ENCODE measurements around the gene AAMP.
A peak's percentile ranks its signal among the peaks of the same experiment; 100 is the strongest.

AAMP gene

DNA sequence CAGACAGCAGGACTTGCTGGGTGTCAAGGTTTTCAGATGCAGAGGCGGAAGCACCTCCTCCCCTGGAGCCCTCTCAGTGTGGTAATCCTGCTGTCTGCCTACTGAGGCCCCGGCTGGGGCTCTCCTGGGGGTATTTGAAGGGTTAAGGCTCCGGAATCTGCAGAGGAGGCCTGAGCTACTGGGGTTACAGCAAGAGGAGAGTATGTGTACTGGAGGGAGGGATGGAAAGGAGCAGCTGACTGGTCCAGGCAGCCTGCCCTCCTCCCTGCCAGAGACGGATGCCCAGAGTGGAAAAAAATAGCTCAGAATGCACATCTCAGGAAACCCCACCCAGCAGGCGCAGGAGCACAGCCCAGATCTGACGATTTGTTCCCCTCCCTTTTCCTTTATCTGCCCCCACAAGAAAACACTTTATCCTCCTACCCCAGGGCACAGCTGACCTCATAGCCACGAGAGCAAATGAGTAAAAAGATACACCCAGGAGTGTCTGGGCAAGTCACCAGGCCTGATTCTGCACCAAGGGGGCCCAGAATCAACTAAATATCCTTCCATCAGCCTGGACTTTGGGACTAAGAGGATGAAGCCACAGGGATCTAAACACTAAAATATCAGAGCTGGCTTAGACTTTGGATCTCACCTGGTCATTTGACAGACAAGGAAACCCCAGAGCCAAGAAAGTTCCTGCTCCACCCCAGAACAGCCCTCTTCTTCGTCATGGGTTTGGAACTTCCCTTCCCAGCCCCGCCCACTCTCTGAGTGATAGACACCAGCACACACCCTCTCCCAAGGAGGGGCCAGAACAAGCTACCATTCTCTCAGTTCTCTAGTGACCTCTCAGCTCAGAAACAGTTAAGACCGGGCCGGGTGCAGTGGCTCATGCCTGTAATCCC, 16.9 kb upstream of the AAMP start (continued):
- TF ChIP-seq, protein P1, sequence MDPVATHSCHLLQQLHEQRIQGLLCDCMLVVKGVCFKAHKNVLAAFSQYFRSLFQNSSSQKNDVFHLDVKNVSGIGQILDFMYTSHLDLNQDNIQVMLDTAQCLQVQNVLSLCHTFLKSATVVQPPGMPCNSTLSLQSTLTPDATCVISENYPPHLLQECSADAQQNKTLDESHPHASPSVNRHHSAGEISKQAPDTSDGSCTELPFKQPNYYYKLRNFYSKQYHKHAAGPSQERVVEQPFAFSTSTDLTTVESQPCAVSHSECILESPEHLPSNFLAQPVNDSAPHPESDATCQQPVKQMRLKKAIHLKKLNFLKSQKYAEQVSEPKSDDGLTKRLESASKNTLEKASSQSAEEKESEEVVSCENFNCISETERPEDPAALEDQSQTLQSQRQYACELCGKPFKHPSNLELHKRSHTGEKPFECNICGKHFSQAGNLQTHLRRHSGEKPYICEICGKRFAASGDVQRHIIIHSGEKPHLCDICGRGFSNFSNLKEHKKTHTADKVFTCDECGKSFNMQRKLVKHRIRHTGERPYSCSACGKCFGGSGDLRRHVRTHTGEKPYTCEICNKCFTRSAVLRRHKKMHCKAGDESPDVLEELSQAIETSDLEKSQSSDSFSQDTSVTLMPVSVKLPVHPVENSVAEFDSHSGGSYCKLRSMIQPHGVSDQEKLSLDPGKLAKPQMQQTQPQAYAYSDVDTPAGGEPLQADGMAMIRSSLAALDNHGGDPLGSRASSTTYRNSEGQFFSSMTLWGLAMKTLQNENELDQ (tag by site-specific recombination; IDR thresholded peaks at IDR 0.05; ENCODE audit: low read depth) = no peak
- TF ChIP-seq, protein P2, sequence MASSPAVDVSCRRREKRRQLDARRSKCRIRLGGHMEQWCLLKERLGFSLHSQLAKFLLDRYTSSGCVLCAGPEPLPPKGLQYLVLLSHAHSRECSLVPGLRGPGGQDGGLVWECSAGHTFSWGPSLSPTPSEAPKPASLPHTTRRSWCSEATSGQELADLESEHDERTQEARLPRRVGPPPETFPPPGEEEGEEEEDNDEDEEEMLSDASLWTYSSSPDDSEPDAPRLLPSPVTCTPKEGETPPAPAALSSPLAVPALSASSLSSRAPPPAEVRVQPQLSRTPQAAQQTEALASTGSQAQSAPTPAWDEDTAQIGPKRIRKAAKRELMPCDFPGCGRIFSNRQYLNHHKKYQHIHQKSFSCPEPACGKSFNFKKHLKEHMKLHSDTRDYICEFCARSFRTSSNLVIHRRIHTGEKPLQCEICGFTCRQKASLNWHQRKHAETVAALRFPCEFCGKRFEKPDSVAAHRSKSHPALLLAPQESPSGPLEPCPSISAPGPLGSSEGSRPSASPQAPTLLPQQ (tag by site-specific recombination; IDR thresholded peaks at IDR 0.05) = peak; percentile 67; the same call in 1 of the 2 replicates
- TF ChIP-seq ZBTB8A (tag by site-specific recombination; IDR thresholded peaks at IDR 0.05) = 0 out of 2 replicates have a peak, but pooled peaks have one; percentile 15
- TF ChIP-seq ZNF629 (tag by site-specific recombination; IDR thresholded peaks at IDR 0.05) = peak; percentile 95
- no peak for TF ChIP-seq ZNF112 (tag by site-specific recombination; IDR thresholded peaks at IDR 0.05)
- no peak for TF ChIP-seq ZNF350 (tag by site-specific recombination; IDR thresholded peaks at IDR 0.05)
- no peak for TF ChIP-seq ZNF791 (tag by site-specific recombination; IDR thresholded peaks at IDR 0.05)
- peak; percentile 83 for TF ChIP-seq KLF1 (tag by site-specific recombination; IDR thresholded peaks at IDR 0.05)
- TF ChIP-seq IKZF3 (tag by site-specific recombination; IDR thresholded peaks at IDR 0.05) = peak; percentile 50; the same call in 1 of the 2 replicates
- TF ChIP-seq OVOL3 (tag by site-specific recombination; IDR thresholded peaks at IDR 0.05) = no peak
- no peak for TF ChIP-seq ZNF571 (tag by site-specific recombination; IDR thresholded peaks at IDR 0.05)
- no peak for TF ChIP-seq ZFP41 (tag by site-specific recombination; IDR thresholded peaks at IDR 0.05; ENCODE audit: borderline replicate concordance)
- TF ChIP-seq ZNF202 (tag by site-specific recombination; IDR thresholded peaks at IDR 0.05; ENCODE audit: borderline replicate concordance) = no peak
- TF ChIP-seq GLI4 (tag by site-specific recombination; IDR thresholded peaks at IDR 0.05) = no peak
- peak; percentile 68 for TF ChIP-seq SP2 (tag by site-specific recombination; IDR thresholded peaks at IDR 0.05)
- TF ChIP-seq ZSCAN23 (tag by site-specific recombination; IDR thresholded peaks at IDR 0.05) = no peak
- TF ChIP-seq ZNF561 (tag by site-specific recombination; IDR thresholded peaks at IDR 0.05; ENCODE audit: borderline replicate concordance) = no peak
- no peak for TF ChIP-seq MZF1 (tag by site-specific recombination; IDR thresholded peaks at IDR 0.05; ENCODE audit: borderline replicate concordance)
- peak; percentile 81 for TF ChIP-seq GLIS1 (tag by site-specific recombination; IDR thresholded peaks at IDR 0.05)
- TF ChIP-seq ZNF558 (tag by site-specific recombination; IDR thresholded peaks at IDR 0.05) = no peak
- no peak for TF ChIP-seq ZNF354C (tag by site-specific recombination; IDR thresholded peaks at IDR 0.05; ENCODE audit: borderline replicate concordance, low read depth)
- no peak for TF ChIP-seq ZNF292 (tag by site-specific recombination; IDR thresholded peaks at IDR 0.05; ENCODE audit: borderline replicate concordance, low read depth)
- TF ChIP-seq ZNF37A (tag by site-specific recombination; IDR thresholded peaks at IDR 0.05) = no peak
- TF ChIP-seq OSR2 (tag by site-specific recombination; IDR thresholded peaks at IDR 0.05) = 0 out of 2 replicates have a peak, but pooled peaks have one; percentile 5
- TF ChIP-seq ZNF530 (tag by site-specific recombination; IDR thresholded peaks at IDR 0.05; ENCODE audit: low read depth) = no peak
- TF ChIP-seq ZNF670 (tag by site-specific recombination; IDR thresholded peaks at IDR 0.05; ENCODE audit: low read depth) = no peak
- peak; percentile 68 for TF ChIP-seq ZEB2 (tag by site-specific recombination; IDR thresholded peaks at IDR 0.05)
- TF ChIP-seq, protein P3, sequence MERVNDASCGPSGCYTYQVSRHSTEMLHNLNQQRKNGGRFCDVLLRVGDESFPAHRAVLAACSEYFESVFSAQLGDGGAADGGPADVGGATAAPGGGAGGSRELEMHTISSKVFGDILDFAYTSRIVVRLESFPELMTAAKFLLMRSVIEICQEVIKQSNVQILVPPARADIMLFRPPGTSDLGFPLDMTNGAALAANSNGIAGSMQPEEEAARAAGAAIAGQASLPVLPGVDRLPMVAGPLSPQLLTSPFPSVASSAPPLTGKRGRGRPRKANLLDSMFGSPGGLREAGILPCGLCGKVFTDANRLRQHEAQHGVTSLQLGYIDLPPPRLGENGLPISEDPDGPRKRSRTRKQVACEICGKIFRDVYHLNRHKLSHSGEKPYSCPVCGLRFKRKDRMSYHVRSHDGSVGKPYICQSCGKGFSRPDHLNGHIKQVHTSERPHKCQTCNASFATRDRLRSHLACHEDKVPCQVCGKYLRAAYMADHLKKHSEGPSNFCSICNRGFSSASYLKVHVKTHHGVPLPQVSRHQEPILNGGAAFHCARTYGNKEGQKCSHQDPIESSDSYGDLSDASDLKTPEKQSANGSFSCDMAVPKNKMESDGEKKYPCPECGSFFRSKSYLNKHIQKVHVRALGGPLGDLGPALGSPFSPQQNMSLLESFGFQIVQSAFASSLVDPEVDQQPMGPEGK (tag by site-specific recombination; IDR thresholded peaks at IDR 0.05) = peak; percentile 91
- no peak for TF ChIP-seq ZNF610 (tag by site-specific recombination; IDR thresholded peaks at IDR 0.05; ENCODE audit: borderline replicate concordance)
- no peak for TF ChIP-seq ZNF521 (tag by site-specific recombination; IDR thresholded peaks at IDR 0.05)
- TF ChIP-seq ZNF837 (tag by site-specific recombination; IDR thresholded peaks at IDR 0.05) = no peak
- peak; percentile 80; the same call in 1 of the 2 replicates for TF ChIP-seq ZNF394 (tag by site-specific recombination; IDR thresholded peaks at IDR 0.05; ENCODE audit: borderline replicate concordance)
- TF ChIP-seq ZNF24 (tag by site-specific recombination; IDR thresholded peaks at IDR 0.05) = peak; percentile 21; the same call in 1 of the 2 replicates
- no peak for TF ChIP-seq ZNF16 (tag by site-specific recombination; IDR thresholded peaks at IDR 0.05; ENCODE audit: low read depth)
- TF ChIP-seq ZNF658 (tag by site-specific recombination; IDR thresholded peaks at IDR 0.05) = no peak
- peak; percentile 91 for TF ChIP-seq ZNF600 (tag by site-specific recombination; IDR thresholded peaks at IDR 0.05)

All from HEK293 (cell line).